ENCODE measurements around the gene AFF3. TPM values are rescaled to one million over a fixed set of nuclear protein-coding genes. Genes with fewer than 3 reads are reported as not detected.

The AFF3 gene
- total RNA-seq, 2 experiments from 2014 or later, result 3.1 to 3.5 TPM

DNA sequence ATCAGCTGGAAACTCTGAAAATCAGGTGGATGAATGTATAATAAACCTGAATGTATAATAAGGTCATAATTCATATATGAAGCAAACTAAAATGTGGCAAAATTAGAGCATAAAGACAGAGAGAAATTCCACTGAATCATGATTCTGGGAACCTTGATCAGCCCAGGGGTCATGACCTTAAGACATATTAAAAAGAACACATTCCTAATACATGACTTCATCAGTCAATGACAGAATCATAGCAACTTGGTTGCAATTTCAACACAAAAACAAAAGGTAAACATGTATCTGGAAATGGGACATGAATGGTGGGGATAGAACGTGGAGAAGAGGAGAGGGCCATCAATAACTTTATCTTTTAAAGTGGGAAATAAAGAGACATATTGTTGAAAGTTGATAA lies 17.6 kb downstream of the AFF3 start:
- peaks cover 1% of the 10 kb centered on the region for H3K9me3 Mint-ChIP-seq
- intact Hi-C loops (cut with micrococcal nuclease), result no loop called here
- ChIA-PET CTCF (no interaction called here), POLR2A (no interaction called here)
- H3K4me1 Mint-ChIP-seq (ENCODE audit: low read depth), result peaks cover 5% of the 10 kb centered on the region
- no peak for DNase-seq
- TF ChIP-seq, protein P1, sequence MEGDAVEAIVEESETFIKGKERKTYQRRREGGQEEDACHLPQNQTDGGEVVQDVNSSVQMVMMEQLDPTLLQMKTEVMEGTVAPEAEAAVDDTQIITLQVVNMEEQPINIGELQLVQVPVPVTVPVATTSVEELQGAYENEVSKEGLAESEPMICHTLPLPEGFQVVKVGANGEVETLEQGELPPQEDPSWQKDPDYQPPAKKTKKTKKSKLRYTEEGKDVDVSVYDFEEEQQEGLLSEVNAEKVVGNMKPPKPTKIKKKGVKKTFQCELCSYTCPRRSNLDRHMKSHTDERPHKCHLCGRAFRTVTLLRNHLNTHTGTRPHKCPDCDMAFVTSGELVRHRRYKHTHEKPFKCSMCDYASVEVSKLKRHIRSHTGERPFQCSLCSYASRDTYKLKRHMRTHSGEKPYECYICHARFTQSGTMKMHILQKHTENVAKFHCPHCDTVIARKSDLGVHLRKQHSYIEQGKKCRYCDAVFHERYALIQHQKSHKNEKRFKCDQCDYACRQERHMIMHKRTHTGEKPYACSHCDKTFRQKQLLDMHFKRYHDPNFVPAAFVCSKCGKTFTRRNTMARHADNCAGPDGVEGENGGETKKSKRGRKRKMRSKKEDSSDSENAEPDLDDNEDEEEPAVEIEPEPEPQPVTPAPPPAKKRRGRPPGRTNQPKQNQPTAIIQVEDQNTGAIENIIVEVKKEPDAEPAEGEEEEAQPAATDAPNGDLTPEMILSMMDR (IDR thresholded peaks at IDR 0.05), result no peak
- H3K4me3 Mint-ChIP-seq, result no peak overlapping the region
- peaks cover 6% of the 10 kb centered on the region for H3K36me3 Mint-ChIP-seq (ENCODE audit: low read depth)
- H3K27ac Mint-ChIP-seq, result no peak overlapping the region
- no peak for ATAC-seq
- no peaks in the 10 kb centered on the region for H3K27me3 Mint-ChIP-seq

DNA sequence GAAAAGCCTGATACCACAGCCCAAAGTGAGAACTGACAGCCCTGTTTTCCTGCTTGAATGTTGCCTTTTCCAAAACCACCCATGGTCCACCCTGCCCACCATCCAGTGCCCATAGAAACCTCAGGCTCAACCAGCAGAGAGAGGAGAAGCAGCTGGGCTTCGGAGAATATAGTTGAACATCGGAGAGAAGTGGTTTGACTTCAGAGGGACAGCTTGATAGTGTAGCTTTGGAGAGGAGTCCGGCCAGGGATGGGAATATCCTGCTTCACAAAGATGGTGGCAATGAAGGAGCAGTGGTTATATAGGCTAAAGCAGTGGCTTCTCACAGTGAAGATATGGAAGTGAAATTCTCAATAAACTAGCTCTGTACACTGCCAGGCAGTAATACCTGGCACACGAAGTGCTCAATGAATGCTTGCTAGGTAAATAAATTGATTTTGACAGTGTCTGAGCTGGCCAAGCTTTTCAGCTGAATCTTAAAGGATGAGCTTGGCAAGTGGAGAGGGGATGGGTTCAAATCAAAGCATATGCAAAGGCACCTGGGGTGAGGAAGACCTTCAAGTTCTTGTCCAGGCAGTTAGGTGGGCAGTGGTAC lies 21.2 kb downstream of the AFF3 start:
- Mint-ChIP-seq H3K27ac (no peak overlapping the region), H3K27me3 (no peaks in the 10 kb centered on the region), H3K9me3 (peaks cover 11% of the 10 kb centered on the region), H3K4me3 (no peak overlapping the region), H3K4me1 (ENCODE audit: low read depth) (peaks cover 5% of the 10 kb centered on the region), H3K36me3 (ENCODE audit: low read depth) (peaks cover 6% of the 10 kb centered on the region)
- TF ChIP-seq, protein P1 (IDR thresholded peaks at IDR 0.05), result no peak
- intact Hi-C loops (cut with micrococcal nuclease), result no loop called here
- DNase-seq (no peak), ATAC-seq (no peak)
- ChIA-PET POLR2A (no interaction called here), CTCF (no interaction called here)

DNA sequence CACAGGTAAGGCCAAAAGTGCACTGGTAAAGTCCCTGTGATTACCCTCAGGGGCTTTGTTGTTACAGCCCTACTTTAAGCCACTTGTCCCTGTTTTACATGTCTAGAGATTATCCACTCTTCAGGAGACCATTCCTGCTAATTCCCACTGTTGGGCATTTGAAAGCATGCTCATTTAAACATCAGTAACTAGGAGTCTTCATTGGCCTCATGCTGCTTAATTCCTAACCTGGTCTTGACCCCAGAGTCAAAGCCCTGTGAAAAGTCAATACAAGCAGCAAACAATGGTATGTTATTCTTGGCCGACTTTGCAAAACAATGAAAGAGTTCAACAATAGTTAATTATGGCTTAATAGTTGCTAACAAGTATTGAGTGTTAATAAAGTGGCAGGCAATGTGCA lies 23.2 kb downstream of the AFF3 start:
- Mint-ChIP-seq H3K27ac (no peak overlapping the region), H3K9me3 (peaks cover 13% of the 10 kb centered on the region), H3K4me3 (no peak overlapping the region), H3K36me3 (ENCODE audit: low read depth) (peaks cover 3% of the 10 kb centered on the region), H3K27me3 (no peaks in the 10 kb centered on the region), H3K4me1 (ENCODE audit: low read depth) (peaks cover 7% of the 10 kb centered on the region)
- TF ChIP-seq, protein P1 (IDR thresholded peaks at IDR 0.05), result no peak
- ChIA-PET CTCF (no interaction called here), POLR2A (interaction anchor here (1.0 kb wide), 1 partner anchor 13 kb away, joined by 3 read pairs; no protein-coding TSS in a partner anchor)
- no peak for ATAC-seq
- intact Hi-C loops (cut with micrococcal nuclease), result no loop called here
- no peak for DNase-seq

DNA sequence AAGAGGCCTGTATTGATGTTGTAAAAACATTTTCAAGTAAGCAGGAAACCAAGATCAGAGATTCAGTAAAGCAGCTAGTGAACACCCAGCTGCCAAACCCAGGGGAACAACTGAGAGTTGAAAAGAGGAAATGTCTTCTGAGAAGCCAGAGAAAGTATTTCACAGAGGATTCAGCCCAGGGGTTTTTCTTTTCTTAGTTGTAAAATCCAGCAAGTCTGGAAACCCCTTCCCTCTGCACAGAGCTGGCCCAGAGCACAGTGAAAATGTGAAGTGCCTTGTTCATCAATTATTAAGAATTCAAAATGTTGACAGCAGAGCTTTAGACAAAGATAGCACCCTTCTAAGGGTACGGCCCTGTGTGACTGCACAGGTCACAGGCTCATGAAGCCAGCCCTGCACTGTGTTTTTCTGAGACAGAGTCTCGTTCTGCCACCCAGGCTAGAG lies 28.4 kb downstream of the AFF3 start:
- POLR2A ChIA-PET, result interaction anchor here (2.1 kb wide), 1 partner anchor 28 kb away, joined by 5 read pairs; the partner anchor contains the start of gene AFF3
- Mint-ChIP-seq H3K9me3 (peaks cover 13% of the 10 kb centered on the region), H3K4me3 (no peak overlapping the region), H3K36me3 (ENCODE audit: low read depth) (no peaks in the 10 kb centered on the region), H3K27ac (peak overlapping the region; percentile 51), H3K4me1 (ENCODE audit: low read depth) (peaks cover 15% of the 10 kb centered on the region), H3K27me3 (peaks cover 2% of the 10 kb centered on the region)
- TF ChIP-seq, protein P1 (IDR thresholded peaks at IDR 0.05), result no peak
- no peak for DNase-seq
- intact Hi-C loops (cut with micrococcal nuclease), result no loop called here
- CTCF ChIA-PET, result no interaction called here
- ATAC-seq, result peak; percentile 49

DNA sequence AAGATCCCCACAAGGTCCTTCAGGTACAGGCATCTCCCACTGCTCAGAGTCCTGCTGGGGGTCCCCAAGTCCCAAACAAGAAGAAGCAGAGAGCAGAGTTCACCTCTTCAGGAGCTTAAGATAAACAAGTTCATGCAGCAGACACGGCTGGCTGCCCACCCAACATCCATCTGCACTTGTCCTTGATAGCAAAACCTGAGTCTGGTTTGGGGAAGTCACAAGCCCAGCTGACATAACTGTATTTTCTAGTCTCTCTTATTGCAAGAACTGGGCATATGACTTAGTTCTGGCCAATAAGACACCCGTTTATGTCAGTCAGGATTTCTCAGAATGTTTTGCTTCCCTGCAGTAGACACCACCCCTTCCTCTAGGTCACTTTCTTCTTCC lies 31.8 kb downstream of the AFF3 start:
- intact Hi-C loops (cut with micrococcal nuclease), result no loop called here
- no peak overlapping the region for H3K4me3 Mint-ChIP-seq
- ChIA-PET POLR2A (no interaction called here), CTCF (no interaction called here)
- H3K9me3 Mint-ChIP-seq, result no peaks in the 10 kb centered on the region
- TF ChIP-seq, protein P1 (IDR thresholded peaks at IDR 0.05), result no peak
- DNase-seq, result no peak
- ATAC-seq, result no peak
- peaks cover 15% of the 10 kb centered on the region for H3K4me1 Mint-ChIP-seq (ENCODE audit: low read depth)
- H3K27me3 Mint-ChIP-seq, result peaks cover 16% of the 10 kb centered on the region
- no peak overlapping the region for H3K27ac Mint-ChIP-seq
- H3K36me3 Mint-ChIP-seq (ENCODE audit: low read depth), result no peaks in the 10 kb centered on the region

All from activated CD8-positive, alpha-beta T cell treated with anti-CD3 and anti-CD28 coated beads for 36 hours (primary cell).